ENCODE results near the gene FLNA.

FLNA gene

GRCh38 chrX:154367474-154368308 is 6.7 kb downstream of the FLNA start:
- no peak for TF ChIP-seq EZH2phosphoT487 (IDR thresholded peaks at IDR 0.05; ENCODE audit: low read length)
- TF ChIP-seq, protein P1, sequence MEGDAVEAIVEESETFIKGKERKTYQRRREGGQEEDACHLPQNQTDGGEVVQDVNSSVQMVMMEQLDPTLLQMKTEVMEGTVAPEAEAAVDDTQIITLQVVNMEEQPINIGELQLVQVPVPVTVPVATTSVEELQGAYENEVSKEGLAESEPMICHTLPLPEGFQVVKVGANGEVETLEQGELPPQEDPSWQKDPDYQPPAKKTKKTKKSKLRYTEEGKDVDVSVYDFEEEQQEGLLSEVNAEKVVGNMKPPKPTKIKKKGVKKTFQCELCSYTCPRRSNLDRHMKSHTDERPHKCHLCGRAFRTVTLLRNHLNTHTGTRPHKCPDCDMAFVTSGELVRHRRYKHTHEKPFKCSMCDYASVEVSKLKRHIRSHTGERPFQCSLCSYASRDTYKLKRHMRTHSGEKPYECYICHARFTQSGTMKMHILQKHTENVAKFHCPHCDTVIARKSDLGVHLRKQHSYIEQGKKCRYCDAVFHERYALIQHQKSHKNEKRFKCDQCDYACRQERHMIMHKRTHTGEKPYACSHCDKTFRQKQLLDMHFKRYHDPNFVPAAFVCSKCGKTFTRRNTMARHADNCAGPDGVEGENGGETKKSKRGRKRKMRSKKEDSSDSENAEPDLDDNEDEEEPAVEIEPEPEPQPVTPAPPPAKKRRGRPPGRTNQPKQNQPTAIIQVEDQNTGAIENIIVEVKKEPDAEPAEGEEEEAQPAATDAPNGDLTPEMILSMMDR (IDR thresholded peaks at IDR 0.05; ENCODE audit: low read length): no peak
- TF ChIP-seq EZH2 (optimal IDR thresholded peaks at IDR 0.05; ENCODE audit: low read depth, low read length): no peak
- Histone ChIP-seq H3K27ac (ENCODE audit: low read length) (no peak overlapping the region), H2AFZ (ENCODE audit: low read length) (no peak overlapping the region)

GRCh38 chrX:154366666-154367055 is 7.8 kb downstream of the FLNA start:
- H3K4me1 ChIP-seq (ENCODE audit: low read length): 0 out of 2 replicates have a peak, but pooled peaks cover 3% of the 10 kb centered on the region
- H3K36me3 ChIP-seq (replicated peaks; ENCODE audit: insufficient read depth, low read length): no peaks in the 10 kb centered on the region
- no peaks in the 10 kb centered on the region for H3K9me2 ChIP-seq (replicated peaks; ENCODE audit: insufficient read depth, low read length)
- H3K9me3 ChIP-seq (replicated peaks; ENCODE audit: insufficient read depth, low read length): no peaks in the 10 kb centered on the region
- no peak overlapping the region for H3K4me2 ChIP-seq (ENCODE audit: low read depth, low read length)
- no peak overlapping the region for H3K27ac ChIP-seq (ENCODE audit: low read length)
- H3K79me2 ChIP-seq (ENCODE audit: low read length): peaks cover 36% of the 10 kb centered on the region
- H3K4me3 ChIP-seq (ENCODE audit: low read length): no peak overlapping the region
- no peak overlapping the region for H2AFZ ChIP-seq (ENCODE audit: low read length)
- no peaks in the 10 kb centered on the region for H4K20me1 ChIP-seq (ENCODE audit: insufficient read depth, low read length)
- DNase-seq: no peak
- H3K9ac ChIP-seq (ENCODE audit: low read length): no peak overlapping the region
- TF ChIP-seq, protein P1 (IDR thresholded peaks at IDR 0.05; ENCODE audit: low read length): no peak
- no peak for TF ChIP-seq EZH2phosphoT487 (IDR thresholded peaks at IDR 0.05; ENCODE audit: low read length)
- TF ChIP-seq EZH2 (optimal IDR thresholded peaks at IDR 0.05; ENCODE audit: low read depth, low read length): no peak
- H3F3A ChIP-seq (ENCODE audit: insufficient read depth, low read length): no peaks in the 10 kb centered on the region
- no peaks in the 10 kb centered on the region for H3K27me3 ChIP-seq (replicated peaks; ENCODE audit: insufficient read depth, low read length)

More at GRCh38 chrX:154367474-154368308, 6.7 kb downstream of the FLNA start:
- H3K4me3 ChIP-seq (ENCODE audit: low read length): no peak overlapping the region
- no peak overlapping the region for H3K9ac ChIP-seq (ENCODE audit: low read length)
- H3K27me3 ChIP-seq (replicated peaks; ENCODE audit: insufficient read depth, low read length): no peaks in the 10 kb centered on the region
- H3K4me2 ChIP-seq (ENCODE audit: low read depth, low read length): no peak overlapping the region
- no peaks in the 10 kb centered on the region for H4K20me1 ChIP-seq (ENCODE audit: insufficient read depth, low read length)
- H3K79me2 ChIP-seq (ENCODE audit: low read length): peaks cover 36% of the 10 kb centered on the region
- no peak for DNase-seq
- H3K9me2 ChIP-seq (replicated peaks; ENCODE audit: insufficient read depth, low read length): no peaks in the 10 kb centered on the region
- 0 out of 2 replicates have a peak, but pooled peaks cover 6% of the 10 kb centered on the region for H3K4me1 ChIP-seq (ENCODE audit: low read length)
- no peaks in the 10 kb centered on the region for H3K9me3 ChIP-seq (replicated peaks; ENCODE audit: insufficient read depth, low read length)
- H3F3A ChIP-seq (ENCODE audit: insufficient read depth, low read length): no peaks in the 10 kb centered on the region
- H3K36me3 ChIP-seq (replicated peaks; ENCODE audit: insufficient read depth, low read length): no peaks in the 10 kb centered on the region

DNA sequence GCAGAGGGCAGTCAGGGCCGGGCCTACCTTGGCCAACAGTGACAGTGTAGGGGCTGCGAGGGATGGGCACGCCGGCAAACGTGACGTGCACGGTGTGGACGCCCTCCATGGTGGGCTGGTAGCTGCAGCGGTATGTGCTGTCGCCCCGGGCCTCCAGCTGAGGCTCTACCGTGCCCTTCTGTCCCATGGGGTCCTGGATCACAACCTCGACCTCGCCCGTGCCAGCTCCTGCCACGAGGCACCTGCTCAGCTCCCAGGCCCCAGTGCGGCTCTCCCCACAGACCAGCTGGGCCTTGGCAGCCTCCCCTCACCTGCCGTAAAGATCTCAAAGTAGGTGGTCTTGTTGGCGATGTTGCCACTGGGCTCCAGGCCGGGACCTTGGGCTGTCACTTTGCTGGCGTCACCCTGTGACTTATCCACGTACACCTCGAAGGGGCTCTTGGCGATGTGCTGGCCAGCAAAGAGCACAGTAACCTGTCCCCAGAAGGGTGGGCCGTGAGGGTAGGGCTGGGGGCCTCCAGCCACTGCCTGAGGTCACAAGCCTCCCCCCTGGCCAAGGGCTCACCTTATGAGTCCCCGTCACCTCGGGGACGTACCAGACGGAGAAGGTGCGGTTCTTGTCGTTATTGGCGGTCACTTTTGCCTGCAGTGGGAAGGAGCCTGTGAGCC is 8.3 kb downstream of the FLNA start:
- Histone ChIP-seq H3K9ac (ENCODE audit: low read length) (no peak overlapping the region), H3K79me2 (ENCODE audit: low read length) (peaks cover 36% of the 10 kb centered on the region), H3K9me2 (replicated peaks; ENCODE audit: insufficient read depth, low read length) (no peaks in the 10 kb centered on the region)

More for the DNA sequence above, 8.3 kb downstream of the FLNA start:
- Histone ChIP-seq H3K27ac (ENCODE audit: low read length) (no peak overlapping the region), H3K4me1 (ENCODE audit: low read length) (0 out of 2 replicates have a peak, but pooled peaks cover 3% of the 10 kb centered on the region), H3K27me3 (replicated peaks; ENCODE audit: insufficient read depth, low read length) (no peaks in the 10 kb centered on the region), H2AFZ (ENCODE audit: low read length) (no peak overlapping the region), H3K36me3 (replicated peaks; ENCODE audit: insufficient read depth, low read length) (no peaks in the 10 kb centered on the region), H3F3A (ENCODE audit: insufficient read depth, low read length) (no peaks in the 10 kb centered on the region), H4K20me1 (ENCODE audit: insufficient read depth, low read length) (no peaks in the 10 kb centered on the region), H3K9me3 (replicated peaks; ENCODE audit: insufficient read depth, low read length) (no peaks in the 10 kb centered on the region), H3K4me2 (ENCODE audit: low read depth, low read length) (no peak overlapping the region), H3K4me3 (ENCODE audit: low read length) (no peak overlapping the region)
- DNase-seq: no peak
- TF ChIP-seq, protein P1 (IDR thresholded peaks at IDR 0.05; ENCODE audit: low read length): no peak
- TF ChIP-seq EZH2phosphoT487 (IDR thresholded peaks at IDR 0.05; ENCODE audit: low read length) (no peak), EZH2 (optimal IDR thresholded peaks at IDR 0.05; ENCODE audit: low read depth, low read length) (no peak)
